Measurements from ENCODE around the gene SGK1. TPM values are rescaled to one million over a fixed set of nuclear protein-coding genes. Genes with fewer than 3 reads are reported as not detected.

The SGK1 gene
- total RNA-seq, 1 donor from 2014 or later = 25.8 TPM

DNA sequence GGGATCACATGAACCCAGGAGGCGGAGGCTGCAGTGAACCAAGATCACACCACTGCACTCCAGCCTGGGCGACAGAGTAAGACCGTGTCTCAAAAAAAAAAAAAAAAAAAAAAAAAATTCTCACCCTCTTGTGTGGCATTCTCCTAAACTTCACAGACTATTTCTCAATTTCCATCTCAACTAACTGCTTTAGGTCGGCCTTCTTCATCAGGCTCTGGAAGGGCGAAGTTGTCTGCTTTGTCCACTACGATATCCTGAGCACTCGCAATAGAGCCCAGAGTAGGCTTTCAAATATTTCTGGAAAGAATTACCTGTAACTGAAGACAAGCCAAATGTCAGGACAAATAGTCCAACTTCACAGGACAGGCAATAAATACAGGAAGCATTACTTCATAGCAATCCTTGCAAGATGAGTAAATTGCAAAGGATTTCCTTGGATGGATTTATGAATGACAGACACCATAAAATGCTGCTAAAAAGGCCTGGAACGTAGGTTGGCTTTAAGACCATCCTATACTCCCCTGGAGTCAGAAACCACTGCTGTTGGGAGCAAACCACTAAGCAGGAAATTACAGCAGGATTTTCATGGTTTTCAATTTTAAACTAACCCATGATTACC lies 149.2 kb downstream of the SGK1 start:
- TF ChIP-seq, protein P1, sequence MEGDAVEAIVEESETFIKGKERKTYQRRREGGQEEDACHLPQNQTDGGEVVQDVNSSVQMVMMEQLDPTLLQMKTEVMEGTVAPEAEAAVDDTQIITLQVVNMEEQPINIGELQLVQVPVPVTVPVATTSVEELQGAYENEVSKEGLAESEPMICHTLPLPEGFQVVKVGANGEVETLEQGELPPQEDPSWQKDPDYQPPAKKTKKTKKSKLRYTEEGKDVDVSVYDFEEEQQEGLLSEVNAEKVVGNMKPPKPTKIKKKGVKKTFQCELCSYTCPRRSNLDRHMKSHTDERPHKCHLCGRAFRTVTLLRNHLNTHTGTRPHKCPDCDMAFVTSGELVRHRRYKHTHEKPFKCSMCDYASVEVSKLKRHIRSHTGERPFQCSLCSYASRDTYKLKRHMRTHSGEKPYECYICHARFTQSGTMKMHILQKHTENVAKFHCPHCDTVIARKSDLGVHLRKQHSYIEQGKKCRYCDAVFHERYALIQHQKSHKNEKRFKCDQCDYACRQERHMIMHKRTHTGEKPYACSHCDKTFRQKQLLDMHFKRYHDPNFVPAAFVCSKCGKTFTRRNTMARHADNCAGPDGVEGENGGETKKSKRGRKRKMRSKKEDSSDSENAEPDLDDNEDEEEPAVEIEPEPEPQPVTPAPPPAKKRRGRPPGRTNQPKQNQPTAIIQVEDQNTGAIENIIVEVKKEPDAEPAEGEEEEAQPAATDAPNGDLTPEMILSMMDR (IDR thresholded peaks at IDR 0.05; ENCODE audit: borderline replicate concordance) = no peak
- H3K4me3 ChIP-seq = peak overlapping the region; percentile 86
- no peaks in the 10 kb centered on the region for H3K27me3 ChIP-seq (ENCODE audit: low read depth)
- H3K36me3 ChIP-seq = peaks cover 55% of the 10 kb centered on the region
- intact Hi-C loops (cut with micrococcal nuclease) = no loop called here
- H3K27ac ChIP-seq (replicated peaks) = no peak overlapping the region
- no peaks in the 10 kb centered on the region for H3K9me3 ChIP-seq (replicated peaks)
- no peak for DNase-seq
- H3K4me1 ChIP-seq = peaks cover 46% of the 10 kb centered on the region

DNA sequence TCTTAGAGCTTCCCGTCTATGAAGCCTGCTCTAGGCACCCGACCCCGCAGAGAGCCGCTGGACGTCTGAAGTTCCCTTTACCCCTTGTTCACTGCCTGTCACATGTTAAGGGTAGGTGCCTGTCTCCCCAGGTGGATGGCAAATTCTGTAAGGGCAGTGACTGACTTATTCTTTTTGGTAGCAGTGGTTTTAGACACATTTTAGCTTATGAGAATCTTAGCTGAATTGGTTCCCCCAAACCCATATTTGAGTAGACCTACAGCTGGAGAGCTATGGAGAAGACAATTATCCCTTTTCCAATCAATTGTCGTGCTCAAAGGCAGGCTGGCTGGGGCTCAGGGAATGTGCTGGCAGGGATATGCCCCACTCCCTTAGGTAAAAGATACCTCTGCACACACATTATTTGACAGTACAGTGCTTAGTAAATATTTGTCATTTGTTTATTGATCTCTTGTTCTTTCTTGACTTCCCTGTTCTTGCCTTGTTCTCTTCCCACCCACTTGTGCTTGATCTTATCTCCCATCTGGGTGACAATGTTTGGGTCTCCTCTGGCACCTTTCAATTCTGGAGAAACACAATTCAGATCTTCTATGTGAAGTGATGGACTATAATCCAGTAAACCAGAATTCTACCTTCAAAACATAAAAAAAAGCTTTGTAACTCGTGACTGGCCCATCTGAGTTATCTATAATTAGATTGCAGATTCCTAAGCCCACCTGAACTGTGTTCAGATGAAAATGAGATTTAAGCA lies 151.2 kb downstream of the SGK1 start:
- H3K27ac ChIP-seq (replicated peaks) = no peak overlapping the region
- intact Hi-C loops (cut with micrococcal nuclease) = no loop called here

DNA sequence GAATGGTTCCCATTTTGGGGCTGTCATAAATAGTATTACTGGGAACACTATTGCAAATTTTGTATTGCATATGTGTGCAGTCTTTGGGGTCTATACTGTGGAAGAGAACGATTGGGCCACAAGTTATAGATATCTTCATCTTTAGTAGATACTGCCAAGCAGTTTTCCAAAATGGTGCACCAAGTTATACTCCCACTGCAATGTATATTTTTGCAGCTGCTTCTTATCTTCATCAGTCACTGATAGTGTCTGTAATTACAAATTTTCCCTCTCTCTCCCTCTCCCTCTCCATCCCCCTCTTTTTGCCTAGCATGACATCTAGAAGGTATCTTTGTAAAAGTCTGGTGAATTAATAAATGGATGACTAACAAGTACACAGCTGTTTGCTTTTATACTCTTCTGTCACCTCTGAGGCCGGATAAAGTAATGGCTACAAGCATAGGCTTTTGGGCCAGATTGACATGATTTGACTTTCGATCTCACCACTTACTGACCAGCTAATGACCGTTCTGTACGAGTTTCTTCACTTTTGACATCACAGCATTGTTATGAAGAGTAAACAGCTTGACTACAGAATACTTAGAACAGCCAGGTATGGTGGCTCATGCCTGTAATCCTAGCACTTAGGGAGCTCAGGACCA lies 152.2 kb downstream of the SGK1 start:
- Histone ChIP-seq H3K27ac (replicated peaks) (no peak overlapping the region), H3K9me3 (replicated peaks) (no peaks in the 10 kb centered on the region), H3K36me3 (peaks cover 27% of the 10 kb centered on the region), H3K27me3 (ENCODE audit: low read depth) (no peaks in the 10 kb centered on the region), H3K4me3 (no peak overlapping the region), H3K4me1 (peaks cover 18% of the 10 kb centered on the region)
- DNase-seq = no peak
- TF ChIP-seq, protein P1 (IDR thresholded peaks at IDR 0.05; ENCODE audit: borderline replicate concordance) = no peak
- intact Hi-C loops (cut with micrococcal nuclease) = no loop called here

More for the DNA sequence above, 151.2 kb downstream of the SGK1 start:
- H3K4me3 ChIP-seq = no peak overlapping the region
- no peak for DNase-seq
- peaks cover 37% of the 10 kb centered on the region for H3K36me3 ChIP-seq
- TF ChIP-seq, protein P1 (IDR thresholded peaks at IDR 0.05; ENCODE audit: borderline replicate concordance) = no peak
- H3K4me1 ChIP-seq = peaks cover 26% of the 10 kb centered on the region
- H3K27me3 ChIP-seq (ENCODE audit: low read depth) = no peaks in the 10 kb centered on the region
- H3K9me3 ChIP-seq (replicated peaks) = no peaks in the 10 kb centered on the region

DNA sequence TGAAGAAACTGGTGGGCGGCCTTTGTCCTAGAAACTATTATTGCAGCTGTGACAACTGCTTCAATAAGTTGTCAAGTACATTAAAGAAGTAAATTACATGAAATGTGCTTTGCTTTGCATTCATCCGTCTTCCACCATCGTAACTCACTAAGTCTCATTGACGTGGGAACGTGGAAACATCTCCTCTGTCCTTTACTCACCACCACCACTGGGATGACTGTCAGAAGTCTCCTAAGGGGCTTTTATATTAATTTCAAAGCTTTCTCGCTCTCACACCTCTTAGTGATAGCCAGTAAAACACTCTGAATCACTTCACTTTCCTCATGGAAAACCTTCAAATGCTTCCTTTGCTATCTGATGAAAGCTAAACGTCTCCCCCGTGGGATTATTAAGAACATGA lies 153.6 kb downstream of the SGK1 start:
- no peak for DNase-seq
- peaks cover 4% of the 10 kb centered on the region for H3K4me1 ChIP-seq
- H3K27ac ChIP-seq (replicated peaks) = no peak overlapping the region
- no peaks in the 10 kb centered on the region for H3K9me3 ChIP-seq (replicated peaks)
- intact Hi-C loops (cut with micrococcal nuclease) = no loop called here
- TF ChIP-seq, protein P1 (IDR thresholded peaks at IDR 0.05; ENCODE audit: borderline replicate concordance) = no peak
- H3K27me3 ChIP-seq (ENCODE audit: low read depth) = no peaks in the 10 kb centered on the region
- H3K36me3 ChIP-seq = peaks cover 17% of the 10 kb centered on the region
- no peak overlapping the region for H3K4me3 ChIP-seq

DNA sequence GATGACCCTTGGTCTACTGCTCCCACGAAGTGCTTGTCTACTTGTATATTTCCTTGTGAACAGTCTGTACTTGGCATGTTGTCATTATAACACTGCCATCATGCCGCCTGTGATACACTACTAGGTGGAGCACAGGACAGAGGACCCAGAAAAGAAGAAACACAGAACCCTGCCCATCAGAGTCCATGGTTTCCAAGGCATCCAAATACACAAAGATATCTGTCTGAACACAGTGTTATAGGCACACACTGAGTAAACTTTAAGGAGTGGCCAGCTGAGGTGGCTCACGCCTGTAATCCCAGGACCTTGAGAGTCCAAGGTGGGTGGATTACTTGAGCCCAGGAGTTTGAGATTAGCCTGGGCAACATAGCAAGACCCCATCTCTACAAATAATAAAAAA lies 155.0 kb downstream of the SGK1 start:
- DNase-seq = no peak
- intact Hi-C loops (cut with micrococcal nuclease) = no loop called here
- TF ChIP-seq, protein P1 (IDR thresholded peaks at IDR 0.05; ENCODE audit: borderline replicate concordance) = no peak
- H3K9me3 ChIP-seq (replicated peaks) = no peaks in the 10 kb centered on the region
- peaks cover 5% of the 10 kb centered on the region for H3K36me3 ChIP-seq
- no peaks in the 10 kb centered on the region for H3K4me1 ChIP-seq
- H3K27ac ChIP-seq (replicated peaks) = no peak overlapping the region
- H3K4me3 ChIP-seq = no peak overlapping the region
- no peaks in the 10 kb centered on the region for H3K27me3 ChIP-seq (ENCODE audit: low read depth)

Data from left ventricle myocardium inferior (tissue), 1 donor.